Thoracic aorta (tissue), 2 donors: Measurements from ENCODE around the gene FOS. TPM values are rescaled to one million over a fixed set of nuclear protein-coding genes. Genes with fewer than 3 reads are reported as not detected.

Experiments used
- ATAC-seq: fragments of 150-250 bp; one replicate; pipeline ENCODE4 v1.8.0; 2017; ENCODE audit warnings: low read depth; ENCODE audit not compliant: insufficient number of reproducible peaks, low FRiP score
- DNase-seq: peaks from one replicate; pipeline ENCODE4 v3.0.0-alpha.2; 2020; ENCODE audit warnings: low spot score
- H3K27ac ChIP-seq, 2 donors: fragments of 200-600 bp; sonication (generic); 1 replicate in 1 of 2; 2 replicates in 1 of 2; pipeline ENCODE4 v1.5.1; 2016; ENCODE audit warnings: mild to moderate bottlenecking in 2 of 2, moderate library complexity in 2 of 2
- H3K27me3 ChIP-seq: fragments of 200-600 bp; sonication (generic); replicated peaks from 2 replicates; pipeline ENCODE4 v1.6.0; 2016; ENCODE audit warnings: mild to moderate bottlenecking; ENCODE audit not compliant: insufficient read depth
- H3K36me3 ChIP-seq: fragments of 200-600 bp; sonication (generic); one replicate; pipeline ENCODE4 v1.5.1; 2016
- H3K4me1 ChIP-seq, 2 donors: fragments of 200-600 bp; sonication (generic); 1 replicate in 1 of 2; 2 replicates in 1 of 2; pipeline versions ENCODE4 v1.5.1 to v1.6.0; 2016; ENCODE audit warnings: low read depth in 2 of 2, mild to moderate bottlenecking in 1 of 2; ENCODE audit not compliant: control insufficient read depth in 1 of 2
- H3K4me3 ChIP-seq: fragments of 200-600 bp; sonication (generic); 2 replicates; pipeline ENCODE4 v1.5.1; 2016; ENCODE audit warnings: mild to moderate bottlenecking
- H3K9me3 ChIP-seq: fragments of 200-600 bp; sonication (generic); 2 replicates; pipeline ENCODE4 v1.5.1; 2016
- total RNA-seq, 2 donors: library from RNA; depleted of rRNA; stranded (reverse); fragments of >200 nt; gene quantifications; one replicate each; pipeline versions ENCODE4 v1.1.0 to v1.2.3, GENCODE V29; 2016
- TF ChIP-seq, protein P1 (sequence below): fragments of 200-600 bp; sonication (generic); IDR thresholded peaks from one replicate; pipeline ENCODE4 v1.5.1; 2019; ENCODE audit warnings: antibody characterized with exemption

The FOS gene
- total RNA-seq, 2 donors from 2014 or later, result 358 to 3,038 TPM

GRCh38 chr14:75292101-75292563, 13.5 kb downstream of the FOS start:
- DNase-seq (no peak), ATAC-seq (no peak)
- H3K36me3 ChIP-seq, result no peaks in the 10 kb centered on the region
- TF ChIP-seq, protein P1, sequence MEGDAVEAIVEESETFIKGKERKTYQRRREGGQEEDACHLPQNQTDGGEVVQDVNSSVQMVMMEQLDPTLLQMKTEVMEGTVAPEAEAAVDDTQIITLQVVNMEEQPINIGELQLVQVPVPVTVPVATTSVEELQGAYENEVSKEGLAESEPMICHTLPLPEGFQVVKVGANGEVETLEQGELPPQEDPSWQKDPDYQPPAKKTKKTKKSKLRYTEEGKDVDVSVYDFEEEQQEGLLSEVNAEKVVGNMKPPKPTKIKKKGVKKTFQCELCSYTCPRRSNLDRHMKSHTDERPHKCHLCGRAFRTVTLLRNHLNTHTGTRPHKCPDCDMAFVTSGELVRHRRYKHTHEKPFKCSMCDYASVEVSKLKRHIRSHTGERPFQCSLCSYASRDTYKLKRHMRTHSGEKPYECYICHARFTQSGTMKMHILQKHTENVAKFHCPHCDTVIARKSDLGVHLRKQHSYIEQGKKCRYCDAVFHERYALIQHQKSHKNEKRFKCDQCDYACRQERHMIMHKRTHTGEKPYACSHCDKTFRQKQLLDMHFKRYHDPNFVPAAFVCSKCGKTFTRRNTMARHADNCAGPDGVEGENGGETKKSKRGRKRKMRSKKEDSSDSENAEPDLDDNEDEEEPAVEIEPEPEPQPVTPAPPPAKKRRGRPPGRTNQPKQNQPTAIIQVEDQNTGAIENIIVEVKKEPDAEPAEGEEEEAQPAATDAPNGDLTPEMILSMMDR, result no peak
- H3K4me1 ChIP-seq, result peaks cover 9 to 15% of the 10 kb centered on the region in 2 donors
- no peaks in the 10 kb centered on the region for H3K27me3 ChIP-seq
- H3K4me3 ChIP-seq, result no peak overlapping the region
- H3K27ac ChIP-seq, result no peak overlapping the region
- no peaks in the 10 kb centered on the region for H3K9me3 ChIP-seq

DNA sequence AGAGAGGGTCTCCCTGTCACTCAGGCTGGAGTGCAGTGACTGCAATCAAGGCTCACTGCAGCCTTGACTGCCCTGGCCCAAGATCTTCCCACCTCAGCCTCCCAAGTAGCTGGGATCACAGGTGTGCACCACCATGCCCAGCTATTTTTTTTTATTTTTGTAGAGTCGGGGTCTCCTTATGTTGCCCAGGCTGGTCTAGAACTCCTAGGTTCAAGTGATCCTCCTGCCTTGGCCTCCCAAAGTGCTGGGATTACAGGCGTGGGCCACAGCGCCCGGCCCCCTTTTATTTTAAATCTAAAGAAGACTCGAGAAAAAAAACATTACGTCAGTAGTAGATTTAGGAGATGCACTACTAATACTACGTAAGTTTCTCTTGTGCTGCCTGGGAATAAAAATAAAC, 14.3 kb downstream of the FOS start:
- no peaks in the 10 kb centered on the region for H3K27me3 ChIP-seq
- DNase-seq (no peak), ATAC-seq (no peak)
- peaks cover 6 to 15% of the 10 kb centered on the region in 2 donors for H3K4me1 ChIP-seq
- no peak overlapping the region for H3K4me3 ChIP-seq
- no peaks in the 10 kb centered on the region for H3K36me3 ChIP-seq
- H3K27ac ChIP-seq, result no peak overlapping the region
- H3K9me3 ChIP-seq, result no peaks in the 10 kb centered on the region
- TF ChIP-seq, protein P1, result no peak

DNA sequence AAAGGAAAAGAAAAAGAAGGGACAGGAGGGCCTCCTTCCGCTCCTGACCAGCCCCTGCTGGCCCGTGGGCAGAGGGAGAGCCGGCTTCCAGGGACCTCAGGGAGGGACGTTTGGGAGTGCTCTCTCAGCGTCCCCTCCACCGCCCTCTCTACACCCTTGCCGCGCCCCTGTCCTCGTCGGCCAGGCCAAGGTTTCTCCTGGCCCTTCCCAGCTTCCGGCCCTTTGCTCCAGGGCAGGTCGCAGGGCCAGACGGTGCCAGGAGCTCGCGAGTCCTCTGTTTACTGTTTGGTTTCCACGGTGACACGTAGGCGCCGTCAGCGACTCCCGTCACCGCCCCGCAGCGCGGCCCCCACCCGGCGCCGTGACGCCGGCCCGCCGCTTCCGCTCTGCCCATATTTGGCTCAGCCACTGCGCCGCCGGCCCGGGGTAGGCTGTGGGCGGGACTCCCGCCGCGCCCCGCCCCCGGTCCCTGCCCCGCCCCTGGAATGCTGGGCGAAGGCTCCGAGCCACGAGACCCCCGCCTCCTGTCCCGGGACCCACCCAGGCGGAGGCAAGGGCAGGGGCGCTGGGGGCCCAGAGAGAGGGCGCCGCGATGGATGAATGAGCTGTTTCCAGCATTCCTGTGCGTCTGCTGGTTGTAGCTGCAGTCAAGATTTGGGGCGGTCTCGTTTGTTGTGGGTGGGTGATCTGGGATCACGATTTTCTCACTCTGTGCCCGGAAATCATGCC, 15.5 kb downstream of the FOS start:
- Histone ChIP-seq H3K9me3 (no peaks in the 10 kb centered on the region), H3K4me1 (peaks cover 6 to 21% of the 10 kb centered on the region in 2 donors), H3K27ac (peak overlapping the region; percentile 95 to 96), H3K27me3 (no peaks in the 10 kb centered on the region), H3K36me3 (no peaks in the 10 kb centered on the region), H3K4me3 (peak overlapping the region; percentile 79)
- TF ChIP-seq, protein P1, result no peak
- ATAC-seq (peak; percentile 86), DNase-seq (peak; percentile 87)

DNA sequence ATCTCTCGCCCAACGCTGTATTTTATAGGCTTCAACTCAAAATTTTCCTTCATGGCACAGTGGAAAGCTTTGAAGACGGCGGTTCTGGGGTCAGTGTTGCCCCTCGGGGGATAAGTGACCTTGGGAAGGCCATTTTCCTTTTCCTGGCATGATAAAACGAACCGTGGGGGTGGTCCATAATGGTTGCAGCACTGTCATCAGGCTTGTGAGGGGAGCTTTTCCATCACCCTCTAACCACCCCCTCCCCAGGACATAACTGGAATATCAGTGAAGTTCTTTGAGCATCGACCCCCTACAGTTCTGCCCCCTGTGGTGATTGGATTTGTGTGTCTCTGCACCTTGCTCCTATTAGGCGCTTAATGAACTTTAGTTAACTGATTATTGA, 16.0 kb downstream of the FOS start:
- no peaks in the 10 kb centered on the region for H3K9me3 ChIP-seq
- ATAC-seq, result peak; percentile 3
- peaks cover 6 to 26% of the 10 kb centered on the region in 2 donors for H3K4me1 ChIP-seq
- peak overlapping the region; percentile 79 for H3K4me3 ChIP-seq
- TF ChIP-seq, protein P1, result no peak
- no peaks in the 10 kb centered on the region for H3K27me3 ChIP-seq
- no peak for DNase-seq
- no peaks in the 10 kb centered on the region for H3K36me3 ChIP-seq
- H3K27ac ChIP-seq, result peak overlapping the region; percentile 95 to 96

- Histone ChIP-seq H3K36me3 (no peaks in the 10 kb centered on the region), H3K9me3 (no peaks in the 10 kb centered on the region), H3K27me3 (no peaks in the 10 kb centered on the region), H3K27ac (peak overlapping the region; percentile 95 to 96), H3K4me1 (peaks cover 6 to 30% of the 10 kb centered on the region in 2 donors), H3K4me3 (peak overlapping the region; percentile 79)
- DNase-seq (no peak), ATAC-seq (peak; percentile 21)
- TF ChIP-seq, protein P1, result no peak
These were observed 16.4 kb downstream of the FOS start for GRCh38 chr14:75295061-75295461.
